K562 (cell line): ENCODE measurements around the gene CKMT2. TPM values are rescaled to one million over a fixed set of nuclear protein-coding genes. Genes with fewer than 3 reads are reported as not detected.
A peak's percentile ranks its signal among the peaks of the same experiment; 100 is the strongest.

Experiments
- BMI1 ChIP-seq: fragments of 150-350 bp; IDR thresholded peaks from 2 replicates; pipeline ENCODE4 v1.6.1; 2014; ENCODE audit warnings: low read length
- CREB1 ChIP-seq, 2 experiments: sonication (generic) in 1 of 2; formaldehyde crosslinking in 1 of 2; IDR thresholded peaks; 2 replicates each; pipeline versions ENCODE4 v1.6.1 to v1.8.0; 2012 to 2022; ENCODE audit warnings: inconsistent platforms in 1 of 2, mild to moderate bottlenecking in 1 of 2, missing genetic modification reagents in 1 of 2, moderate library complexity in 1 of 2
- CTCFL ChIP-seq: IDR thresholded peaks from 2 replicates; pipeline ENCODE4 v1.6.1; 2011; ENCODE audit warnings: borderline replicate concordance, low read depth, mild to moderate bottlenecking, moderate library complexity, low read length; ENCODE audit not compliant: insufficient read depth, poor library complexity, severe bottlenecking
- DDX20 ChIP-seq: fragments of 450-650 bp; IDR thresholded peaks from 2 replicates; pipeline ENCODE4 v1.6.1; 2016; ENCODE audit warnings: missing genetic modification characterization, low read depth, mild to moderate bottlenecking, missing compliant biosample characterization, moderate library complexity
- GTF2E2 ChIP-seq: fragments of 200-800 bp; sonication (Bioruptor generic); IDR thresholded peaks from 2 replicates; pipeline ENCODE4 v1.6.1; 2016; ENCODE audit warnings: missing genetic modification characterization, missing compliant biosample characterization
- MCM3 ChIP-seq: fragments of 450-650 bp; IDR thresholded peaks from 2 replicates; pipeline ENCODE4 v1.6.1; 2016
- MTA1 ChIP-seq: fragments of 450-650 bp; IDR thresholded peaks from 2 replicates; pipeline ENCODE4 v1.6.1; 2017; ENCODE audit warnings: borderline replicate concordance
- NCOA6 ChIP-seq: fragments of 450-650 bp; IDR thresholded peaks from 2 replicates; pipeline ENCODE4 v1.6.1; 2017; ENCODE audit warnings: mild to moderate bottlenecking
- NFYB ChIP-seq: IDR thresholded peaks from 2 replicates; pipeline ENCODE4 v1.6.1; 2011; ENCODE audit warnings: mild to moderate bottlenecking, moderate library complexity; ENCODE audit not compliant: insufficient read length; ENCODE audit errors: extremely low read depth
- PCBP1 ChIP-seq: fragments of 200-400 bp; formaldehyde crosslinking; IDR thresholded peaks from 2 replicates; pipeline ENCODE4 v1.6.1; 2018; ENCODE audit warnings: mild to moderate bottlenecking, low read depth, low read length; ENCODE audit not compliant: poor library complexity, severe bottlenecking
- ZNF212 ChIP-seq: fragments of 450-650 bp; formaldehyde crosslinking; IDR thresholded peaks from 2 replicates; pipeline ENCODE4 v1.4.0; 2020; ENCODE audit warnings: mild to moderate bottlenecking
- ZNF318 ChIP-seq, 2 experiments: fragments of 450-650 bp; IDR thresholded peaks; 2 replicates each; pipeline ENCODE4 v1.6.1; 2016; ENCODE audit warnings: mild to moderate bottlenecking in 2 of 2, borderline replicate concordance in 1 of 2, low read depth in 1 of 2, moderate library complexity in 1 of 2
- ZNF740 ChIP-seq, 3 experiments: fragments of 200-800 bp in 1 of 3; sonication (Bioruptor generic) in 1 of 3; sonication (generic) in 1 of 3; formaldehyde crosslinking in 1 of 3; IDR thresholded peaks; 2 replicates each; pipeline versions ENCODE4 v1.6.1 to v1.8.0; 2016 to 2022; ENCODE audit warnings: mild to moderate bottlenecking in 2 of 3, missing compliant biosample characterization in 2 of 3, missing genetic modification characterization in 2 of 3, missing genetic modification reagents in 1 of 3
- ZNF785 ChIP-seq: fragments of 250-450 bp; sonication (Bioruptor Pico); IDR thresholded peaks from 2 replicates; pipeline ENCODE4 v1.4.0; 2020; ENCODE audit warnings: mild to moderate bottlenecking
- polyA plus RNA-seq, 8 experiments: library from polyadenylated mRNA; depleted of rRNA in 4 of 8; stranded (reverse) in 5 of 8; unstranded in 3 of 8; fragments of >200 nt; fragmentation: Nextera tagmentation in 2 of 8; fragmentation: Illumina TruSeq in 1 of 8; extraction: Ambion mirVana in 2 of 8; extraction: Trizol in 1 of 8; gene quantifications; 2 replicates each; pipeline versions ENCODE4 v1.2.1 to v1.2.3, GENCODE V29; 2011 to 2014; ENCODE audit warnings: inconsistent platforms in 1 of 8, missing spikeins in 1 of 8
- total RNA-seq, 7 experiments: library from RNA; depleted of rRNA in 6 of 7; stranded (reverse); fragments of >200 nt in 6 of 7; fragmentation: Illumina TruSeq in 2 of 7; extraction: Trizol in 2 of 7; gene quantifications; 2 replicates each; pipeline versions ENCODE4 v1.2.1 to v1.2.3, GENCODE V29; 2011 to 2021; ENCODE audit warnings: low replicate concordance in 1 of 7
- TF ChIP-seq, protein P1 (sequence below): sonication (generic); formaldehyde crosslinking; IDR thresholded peaks from 2 replicates; pipeline ENCODE4 v1.9.0; 2022; ENCODE audit warnings: mild to moderate bottlenecking, missing genetic modification reagents

CKMT2 gene
- total and polyA plus RNA-seq, 9 of the 15 experiments (the other 6 are each of a cell fraction or from before 2014, with no cell fraction given), result 0.03 TPM; not detected in 8

- TF ChIP-seq ZNF318 (IDR thresholded peaks at IDR 0.05; ENCODE audit: borderline replicate concordance in 1 of 2, low read depth in 1 of 2) (0 out of 4 replicates have a peak, but pooled peaks of 1 of the 2 experiments have one; percentile 28), PCBP1 (no peak), CREB1 (IDR thresholded peaks at IDR 0.05) (peak; percentile 99), CREB1 (CRISPR knock-in tag; IDR thresholded peaks at IDR 0.05) (peak; percentile 98), MCM3 (no peak), MTA1 (peak; percentile 97), DDX20 (tag) (no peak), GTF2E2 (tag) (no peak), NCOA6 (no peak), CTCFL (peak; percentile 58), BMI1 (no peak), ZNF212 (no peak), NFYB (no peak), ZNF740 (CRISPR knock-in tag; IDR thresholded peaks at IDR 0.05) (no peak), ZNF740 (tag; IDR thresholded peaks at IDR 0.05) (no peak), ZNF785 (CRISPR knock-in tag) (no peak)
- TF ChIP-seq, protein P1, sequence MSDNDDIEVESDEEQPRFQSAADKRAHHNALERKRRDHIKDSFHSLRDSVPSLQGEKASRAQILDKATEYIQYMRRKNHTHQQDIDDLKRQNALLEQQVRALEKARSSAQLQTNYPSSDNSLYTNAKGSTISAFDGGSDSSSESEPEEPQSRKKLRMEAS (CRISPR knock-in tag), result peak; percentile 78
Measured at GRCh38 chr5:81301271-81302015, 68.3 kb downstream of the CKMT2 start, which contains the start of gene ZCCHC9 (continued).
